ENCODE results near the gene CCDC91.
"Not testable (repeated sequence)": the region's sequence is repeated elsewhere in the genome, so short reads cannot be mapped to it uniquely, and the experiment has no call there.

The CCDC91 gene

DNA sequence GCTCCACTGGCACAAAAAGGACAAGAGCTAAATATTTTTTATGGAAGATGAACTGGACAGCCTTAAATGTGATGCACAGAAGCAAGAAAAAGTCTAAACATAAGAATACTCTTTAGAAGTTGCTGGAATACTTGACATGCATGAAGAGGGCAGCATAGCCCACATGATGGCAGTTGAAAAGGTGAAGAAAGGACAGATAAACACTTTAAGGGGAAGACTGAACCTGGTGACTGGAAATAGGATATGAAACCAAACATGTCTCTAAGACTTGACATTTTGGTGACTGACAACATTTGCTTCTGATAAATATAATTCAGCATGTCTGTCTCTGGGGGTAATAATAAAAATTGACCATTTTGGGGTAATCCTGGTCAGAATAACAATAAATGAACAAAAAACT is 273.1 kb downstream of the CCDC91 start:
- no peak for DNase-seq

DNA sequence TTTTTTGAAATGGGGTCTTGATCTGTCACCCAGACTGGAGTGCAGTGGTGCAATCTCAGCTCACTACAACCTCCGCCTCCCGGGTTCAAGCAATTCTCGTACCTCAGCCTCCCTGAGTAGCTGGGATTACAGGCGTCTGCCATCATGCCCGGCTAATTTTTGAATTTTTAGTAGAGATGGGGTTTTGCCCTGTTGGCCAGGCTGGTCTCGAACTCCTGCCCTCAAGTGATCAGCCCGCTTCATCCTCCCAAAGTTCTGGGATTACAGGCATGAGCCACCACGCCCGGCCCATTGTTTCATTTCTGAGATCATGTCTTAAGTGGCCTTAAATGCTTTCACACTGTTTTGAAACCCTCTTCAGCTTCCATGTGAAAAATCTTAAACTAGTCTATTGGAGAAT is 281.5 kb downstream of the CCDC91 start:
- not testable (repeated sequence) for DNase-seq

DNA sequence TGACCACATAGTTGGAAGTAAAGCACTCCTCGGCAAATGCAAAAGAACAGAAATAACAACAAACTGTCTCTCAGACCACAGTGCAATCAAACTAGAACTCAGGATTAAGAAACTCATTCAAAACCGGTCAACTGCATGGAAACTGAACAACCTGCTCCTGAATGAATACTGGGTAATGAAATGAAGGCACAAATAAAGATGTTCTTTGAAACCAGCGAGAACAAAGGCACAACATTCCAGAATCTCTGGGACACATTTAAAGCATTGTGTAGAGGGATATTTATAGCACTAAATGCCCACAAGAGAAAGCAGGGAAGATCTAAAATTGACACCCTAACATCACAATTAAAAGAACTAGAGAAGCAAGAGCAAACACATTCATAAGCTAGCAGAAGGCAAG is 285.9 kb downstream of the CCDC91 start:
- DNase-seq: not testable (repeated sequence)

DNA sequence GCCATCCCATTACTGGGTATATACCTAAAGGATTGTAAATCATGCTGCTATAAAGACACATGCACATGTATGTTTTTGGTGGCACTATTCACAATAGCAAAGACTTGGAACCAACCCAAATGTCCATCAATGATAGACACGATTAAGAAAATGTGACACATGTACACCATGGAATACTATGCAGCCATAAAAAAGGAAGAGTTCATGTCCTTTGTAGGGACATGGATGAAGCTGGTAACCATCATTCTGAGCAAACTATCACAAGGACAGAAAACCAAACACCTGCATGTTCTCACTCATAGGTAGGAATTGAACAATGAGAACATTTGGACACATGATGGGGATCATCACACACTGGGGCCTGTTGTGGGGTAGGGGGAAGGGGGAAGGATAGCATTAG is 288.8 kb downstream of the CCDC91 start:
- not testable (repeated sequence) for DNase-seq

DNA sequence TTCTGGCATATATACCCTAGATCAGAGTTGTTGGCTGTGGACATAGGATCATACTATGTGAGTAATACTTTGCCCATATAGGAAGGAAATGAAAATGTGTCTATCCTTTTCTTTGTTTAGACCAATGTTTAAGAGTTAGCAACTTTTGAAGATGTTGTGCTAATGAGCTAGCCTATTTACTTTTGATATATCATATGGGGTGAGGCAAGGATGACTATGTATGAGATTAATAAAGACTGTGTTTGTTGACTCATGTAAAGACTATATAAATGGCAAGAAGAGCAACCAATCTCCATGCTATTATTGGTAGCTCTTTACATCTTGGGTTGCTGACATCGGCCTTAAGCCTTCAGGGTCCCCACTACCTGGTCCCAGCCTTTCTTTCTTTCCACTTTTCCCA is 289.4 kb downstream of the CCDC91 start:
- DNase-seq: no peak

DNA sequence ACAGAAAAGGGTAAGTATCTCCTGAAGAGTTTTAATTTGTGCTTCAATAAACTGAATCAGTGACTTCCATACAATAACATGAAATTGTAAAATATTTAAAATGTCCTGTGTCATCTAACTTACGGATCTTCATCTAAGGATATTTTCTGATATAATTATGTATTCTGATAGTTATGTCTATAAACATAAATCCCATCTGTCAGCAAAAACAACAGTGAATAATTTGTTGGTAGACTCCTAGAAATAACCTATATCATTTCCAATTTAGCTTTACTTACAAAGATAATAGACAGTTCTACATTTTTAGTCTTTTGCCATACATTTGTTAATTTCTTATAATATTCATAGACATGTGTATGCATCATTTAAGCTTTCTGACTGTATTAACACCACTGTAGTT is 293.9 kb downstream of the CCDC91 start:
- DNase-seq: no peak

DNA sequence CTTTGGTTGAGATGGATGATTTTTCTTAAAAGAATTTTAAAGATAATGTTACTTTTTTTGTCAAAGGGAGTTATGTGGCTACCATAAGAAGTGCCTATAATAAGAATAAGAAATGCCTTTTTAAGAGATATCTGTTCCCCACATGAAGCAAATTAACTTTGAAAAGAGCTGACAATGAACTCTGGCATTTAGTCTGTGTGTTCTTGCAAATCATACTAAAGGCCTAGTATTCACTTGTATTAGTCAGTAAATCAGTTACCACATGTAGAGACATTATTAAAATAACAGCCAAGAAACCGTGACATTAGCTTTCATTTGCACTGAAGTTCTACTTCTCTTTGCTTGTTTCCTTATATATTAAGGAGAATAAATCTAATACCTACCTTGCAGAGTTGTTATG is 296.3 kb downstream of the CCDC91 start:
- no peak for DNase-seq

DNA sequence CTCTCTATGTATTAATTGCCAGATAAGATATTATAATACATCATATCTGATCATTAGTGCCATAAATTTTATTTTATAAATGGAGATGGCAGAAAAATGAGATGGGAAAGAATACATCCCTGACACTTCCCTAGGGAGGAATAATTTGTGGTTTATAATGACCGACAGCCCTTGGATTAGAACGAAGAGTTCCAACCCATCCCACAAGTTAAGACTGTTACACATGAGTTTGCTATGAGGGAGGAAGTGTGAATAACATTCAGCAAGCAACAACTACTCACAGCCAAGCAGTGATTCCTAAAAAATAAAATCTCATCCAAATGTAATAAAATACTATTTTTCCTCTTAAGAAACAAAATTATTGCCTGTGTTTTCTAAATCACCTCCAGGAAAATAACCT is 299.0 kb downstream of the CCDC91 start:
- DNase-seq: no peak

DNA sequence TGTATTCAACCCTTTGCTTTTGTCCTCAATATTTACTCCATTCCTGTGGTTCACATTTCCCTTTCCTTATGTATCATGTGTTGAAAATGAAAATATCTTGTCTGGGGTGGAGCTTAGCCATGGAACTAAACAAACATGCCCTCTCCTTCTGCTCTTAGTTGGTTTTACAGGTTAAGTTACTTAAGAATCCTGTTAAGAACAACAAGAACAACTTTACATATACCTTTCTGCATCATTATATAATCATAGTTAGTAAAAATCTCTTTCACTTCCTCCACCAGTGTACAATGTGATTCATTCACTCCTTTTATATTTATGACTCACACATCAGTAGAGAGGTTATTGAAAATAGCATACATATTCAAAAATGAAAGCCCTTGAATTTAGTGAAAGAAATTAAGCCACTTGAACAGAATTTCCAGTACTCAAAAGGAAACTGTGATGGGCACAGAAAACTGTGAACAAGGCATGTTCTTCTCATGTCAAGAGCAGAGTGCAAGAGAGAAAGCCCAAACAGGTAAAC is 307.7 kb downstream of the CCDC91 start:
- no peak for DNase-seq

DNA sequence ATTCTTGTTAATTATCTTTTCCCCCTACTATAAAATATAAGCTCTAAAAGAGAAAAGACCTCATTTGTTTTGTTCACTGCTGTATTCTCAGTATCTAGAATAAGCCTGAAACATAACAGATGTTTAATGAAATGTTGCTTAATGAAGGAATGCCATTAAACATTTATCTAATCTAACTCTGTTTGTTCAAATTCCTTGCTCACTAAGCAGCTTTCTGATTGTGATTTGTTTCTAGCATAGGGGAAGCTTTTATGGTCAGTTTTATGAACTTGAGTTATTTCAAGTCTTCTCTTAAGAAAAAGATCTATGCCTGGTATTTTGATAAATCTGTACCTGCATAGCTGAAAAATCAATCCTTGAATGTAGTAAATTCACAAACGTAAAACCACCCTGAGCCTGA is 308.6 kb downstream of the CCDC91 start:
- no peak for DNase-seq

DNA sequence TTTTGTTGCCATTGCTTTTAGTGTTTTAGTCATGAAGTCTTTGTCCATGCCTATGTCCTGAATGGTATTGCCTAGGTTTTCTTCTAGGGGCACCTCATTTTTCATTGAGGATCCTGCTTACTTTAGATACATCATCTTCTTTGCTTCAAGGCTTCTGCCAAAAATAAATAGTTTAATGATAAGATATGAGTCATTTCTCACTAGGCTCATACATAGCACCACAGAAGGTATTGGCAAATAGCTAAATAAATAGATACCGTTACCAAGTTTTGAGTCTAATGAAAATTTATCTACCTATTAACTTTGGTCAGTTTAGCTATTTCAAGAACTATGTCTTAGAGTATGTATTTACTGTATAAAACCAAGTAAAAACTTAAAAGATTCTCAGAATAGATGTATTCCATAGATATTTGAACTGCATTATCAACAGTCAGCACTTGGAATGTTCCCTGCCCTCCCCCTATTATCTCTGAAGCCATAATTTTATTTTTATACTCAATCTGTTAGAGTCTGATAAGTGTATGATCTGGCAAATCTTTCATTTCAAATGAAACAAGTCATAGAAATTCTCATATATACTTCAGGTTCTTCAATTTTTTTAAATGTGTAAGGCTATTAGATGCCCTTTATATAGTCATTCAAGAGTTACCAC is 310.2 kb downstream of the CCDC91 start:
- DNase-seq: no peak

DNA sequence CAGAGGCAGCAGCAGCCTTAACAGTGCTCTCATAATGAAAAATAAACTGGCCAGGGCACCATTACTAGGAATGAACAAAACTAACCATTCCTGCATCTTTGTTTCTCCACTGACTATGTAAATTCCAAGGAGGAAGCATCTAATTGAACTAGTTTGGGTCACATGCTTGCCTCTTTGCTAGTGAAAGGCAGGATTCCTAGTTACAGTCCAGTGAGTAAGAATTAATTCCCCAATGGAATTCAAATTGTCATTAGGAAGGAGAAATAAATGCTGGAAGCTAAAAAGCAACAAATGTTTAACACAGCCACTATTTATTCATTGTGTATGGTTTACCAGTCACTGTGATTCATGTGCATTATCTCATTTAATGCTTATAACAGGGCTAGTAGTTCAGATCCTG is 316.0 kb downstream of the CCDC91 start:
- DNase-seq: no peak

DNA sequence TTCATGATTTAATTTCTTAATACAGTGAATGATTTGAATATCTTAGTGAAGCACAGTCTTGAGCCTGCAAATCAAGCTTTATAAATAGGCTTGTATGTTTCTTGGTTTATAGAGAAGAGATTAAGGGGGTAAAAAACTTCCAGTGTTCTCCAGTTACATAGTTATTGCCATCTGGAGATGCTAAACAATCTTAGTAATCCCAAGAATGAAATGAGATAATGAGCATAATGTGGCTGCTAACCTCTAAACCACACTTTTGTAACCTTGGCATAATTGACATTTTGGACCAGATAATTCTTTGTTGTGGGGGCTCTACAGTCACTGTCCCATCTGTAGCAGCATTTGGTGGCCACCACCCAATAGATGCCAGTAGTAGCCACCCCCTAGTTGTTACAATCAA is 316.8 kb downstream of the CCDC91 start:
- DNase-seq: no peak

DNA sequence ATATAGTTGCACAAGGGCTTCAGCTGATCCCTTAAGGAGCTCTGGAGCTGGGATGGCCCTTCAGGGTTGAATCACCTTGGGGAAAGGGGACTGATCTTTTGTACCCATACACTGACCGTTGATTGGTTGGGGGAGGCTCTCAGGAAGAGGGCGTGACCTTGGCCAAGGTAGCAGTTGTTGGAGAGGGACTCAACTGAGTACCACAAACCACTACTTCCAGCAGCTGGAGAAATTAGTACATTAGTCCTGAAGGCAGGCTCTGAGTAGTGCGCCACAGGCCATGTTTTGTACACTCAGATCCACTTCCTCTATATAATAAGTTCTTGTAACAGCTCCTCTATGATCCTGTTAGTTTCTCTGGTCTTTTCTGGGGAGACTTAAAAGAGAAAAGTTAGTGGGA is 317.6 kb downstream of the CCDC91 start:
- DNase-seq: no peak

DNA sequence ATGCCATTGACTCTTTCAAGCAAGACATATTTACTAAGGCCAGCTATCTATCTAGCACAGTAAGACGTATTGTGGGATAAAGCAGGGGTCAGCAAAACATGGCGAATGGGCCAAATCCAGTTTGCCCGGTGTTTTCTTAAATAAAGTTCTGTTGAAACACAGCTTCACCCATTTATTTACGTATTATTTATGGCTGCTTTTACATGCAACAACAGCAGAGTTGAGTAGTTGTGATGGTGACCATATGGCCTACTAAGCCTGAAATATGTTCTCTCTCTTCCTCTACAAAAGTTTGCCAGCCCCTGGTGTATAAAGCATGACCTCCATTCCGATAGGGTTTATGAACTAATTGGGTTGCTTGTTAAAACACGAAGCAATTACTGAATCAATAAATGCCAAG is 322.1 kb downstream of the CCDC91 start:
- DNase-seq: no peak

DNA sequence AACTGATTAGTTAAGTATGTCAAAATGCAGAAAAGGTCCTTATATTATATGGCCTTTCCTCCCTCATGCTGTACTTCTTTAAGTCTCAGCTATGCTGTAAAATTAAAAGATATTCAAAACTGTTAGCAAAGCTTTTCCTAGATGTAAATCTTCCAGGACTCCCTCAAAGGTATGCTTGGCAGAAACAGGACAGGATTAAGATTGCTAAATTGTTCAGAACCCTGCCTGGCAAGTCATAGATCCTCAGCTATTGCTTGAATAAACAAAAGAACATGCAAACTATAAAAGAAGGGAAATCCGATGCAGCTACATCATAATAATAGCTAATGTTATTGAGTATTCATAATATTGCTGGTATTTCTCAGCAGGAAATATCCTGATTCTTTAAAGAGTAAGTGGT is 322.6 kb downstream of the CCDC91 start:
- no peak for DNase-seq

DNA sequence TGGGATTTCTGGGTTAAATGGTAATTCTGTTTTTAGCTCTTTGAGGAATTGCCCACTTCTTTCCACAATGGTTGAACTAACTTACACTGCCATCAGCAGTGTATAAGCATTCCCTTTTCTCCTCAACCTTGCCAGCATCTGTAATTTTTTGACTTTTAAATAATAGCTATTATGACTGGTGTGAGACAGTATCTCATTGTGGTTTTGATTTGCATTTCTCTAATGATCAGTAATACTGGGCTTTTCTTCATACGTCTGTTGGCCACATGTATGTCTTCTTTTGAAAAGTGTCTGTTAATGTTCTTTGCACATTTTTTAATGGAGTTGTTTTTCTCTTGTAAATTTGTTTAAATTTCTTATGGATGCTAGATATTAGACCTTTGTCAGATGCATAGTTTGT is 323.7 kb downstream of the CCDC91 start:
- no peak for DNase-seq

DNA sequence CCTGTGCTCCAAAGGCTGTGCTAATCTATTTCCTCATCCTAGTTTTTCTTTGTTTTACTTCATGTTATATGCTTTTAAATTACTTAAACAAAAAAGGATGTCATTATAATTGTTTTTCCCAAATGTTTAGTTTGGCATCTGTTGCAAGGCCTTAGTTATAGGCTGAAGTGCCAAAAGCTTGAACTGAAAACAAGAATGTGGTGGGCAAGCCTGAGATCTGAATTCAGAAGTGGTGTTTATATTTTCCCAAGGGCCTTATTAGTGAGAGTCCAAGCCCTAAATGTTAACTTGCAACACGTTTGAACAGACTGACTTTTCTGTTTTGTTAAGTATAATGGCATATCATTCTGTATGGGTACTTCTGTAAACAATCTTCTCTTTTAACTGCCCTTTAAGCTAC is 326.8 kb downstream of the CCDC91 start:
- DNase-seq: no peak

DNA sequence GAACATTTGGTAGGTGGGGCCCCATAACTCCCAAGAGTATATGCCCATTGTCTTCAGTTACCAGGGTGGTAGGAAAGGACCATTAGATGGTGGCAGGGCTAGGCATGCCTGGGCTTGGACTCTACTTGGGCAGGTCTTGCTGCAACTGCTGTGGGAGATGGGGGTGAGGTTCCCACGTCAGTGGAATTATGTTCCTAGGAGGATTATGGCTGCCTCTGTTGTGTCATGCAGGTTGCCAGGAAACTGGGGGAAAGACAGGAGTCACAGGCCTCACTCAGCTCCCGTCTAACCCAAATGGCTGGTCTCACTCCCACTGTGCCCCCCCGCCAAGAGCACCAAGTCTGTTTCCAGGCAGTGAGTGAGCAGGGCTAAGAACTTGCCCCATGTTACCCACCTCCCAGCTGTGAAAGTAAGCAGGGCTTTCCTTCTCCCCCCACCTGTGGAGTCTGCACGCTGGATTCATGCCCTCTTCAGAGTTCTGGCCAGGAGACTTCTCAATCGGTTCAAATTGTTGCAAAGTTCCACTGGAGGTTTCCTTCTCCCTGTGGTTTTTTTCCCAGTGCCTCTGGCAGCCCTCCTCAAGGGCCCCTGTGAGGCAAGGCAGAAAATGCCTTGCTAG is 337.5 kb downstream of the CCDC91 start:
- no peak for DNase-seq

DNA sequence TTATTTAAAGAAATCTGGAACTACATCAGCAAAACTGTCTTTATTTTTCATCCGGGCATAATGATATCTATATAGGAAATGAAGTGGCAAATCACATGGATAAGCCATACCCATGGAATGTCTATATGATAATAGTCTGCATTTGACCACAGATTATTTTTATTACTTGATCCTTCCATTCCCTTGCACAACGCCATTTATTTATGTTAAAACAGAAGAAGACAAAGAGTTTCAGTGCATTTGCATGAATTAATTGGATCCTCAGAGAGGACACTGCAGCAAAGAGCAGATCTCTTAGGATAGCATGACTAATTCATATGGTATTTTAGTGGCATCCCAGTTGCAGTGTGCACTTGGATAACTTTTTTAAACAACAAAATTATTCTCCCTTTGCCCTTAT is 345.0 kb downstream of the CCDC91 start:
- DNase-seq: no peak

DNA sequence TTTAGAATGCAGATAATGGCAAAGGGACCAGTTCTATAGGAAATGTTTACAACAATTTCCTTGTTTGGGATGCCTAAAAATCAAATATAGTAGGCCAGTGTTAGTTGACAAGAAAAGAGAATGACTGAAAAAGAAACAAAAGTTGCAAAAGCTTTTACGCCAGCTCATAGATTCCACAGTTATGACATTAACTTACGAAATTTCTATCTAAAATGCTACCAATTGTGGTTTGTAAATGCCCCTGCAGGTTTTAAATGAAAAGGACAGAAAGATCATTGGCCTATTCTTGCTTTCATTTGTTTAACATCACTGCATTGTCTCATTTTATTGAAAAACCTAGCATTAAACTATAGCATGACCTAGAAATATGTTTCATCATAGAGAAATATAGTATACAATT is 345.8 kb downstream of the CCDC91 start:
- DNase-seq: no peak

DNA sequence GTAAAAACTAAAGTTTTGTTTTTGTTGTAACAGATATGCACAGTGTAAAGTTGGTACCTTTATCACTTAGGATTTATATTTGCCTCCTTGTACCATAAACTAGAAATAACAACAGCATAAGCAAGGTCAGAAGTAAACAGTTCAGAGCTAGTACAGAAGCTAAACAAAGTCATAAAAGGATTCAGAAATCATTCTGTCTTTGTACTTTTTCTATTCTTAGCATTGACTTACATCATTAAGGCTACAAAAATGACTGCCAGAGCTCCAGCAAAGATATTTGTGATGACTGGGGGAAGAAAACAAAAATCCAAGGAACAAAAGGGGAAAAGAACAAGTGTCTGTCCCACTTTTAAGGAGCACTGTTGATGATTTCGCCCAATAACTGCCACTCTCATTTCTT is 347.2 kb downstream of the CCDC91 start:
- DNase-seq: no peak

DNA sequence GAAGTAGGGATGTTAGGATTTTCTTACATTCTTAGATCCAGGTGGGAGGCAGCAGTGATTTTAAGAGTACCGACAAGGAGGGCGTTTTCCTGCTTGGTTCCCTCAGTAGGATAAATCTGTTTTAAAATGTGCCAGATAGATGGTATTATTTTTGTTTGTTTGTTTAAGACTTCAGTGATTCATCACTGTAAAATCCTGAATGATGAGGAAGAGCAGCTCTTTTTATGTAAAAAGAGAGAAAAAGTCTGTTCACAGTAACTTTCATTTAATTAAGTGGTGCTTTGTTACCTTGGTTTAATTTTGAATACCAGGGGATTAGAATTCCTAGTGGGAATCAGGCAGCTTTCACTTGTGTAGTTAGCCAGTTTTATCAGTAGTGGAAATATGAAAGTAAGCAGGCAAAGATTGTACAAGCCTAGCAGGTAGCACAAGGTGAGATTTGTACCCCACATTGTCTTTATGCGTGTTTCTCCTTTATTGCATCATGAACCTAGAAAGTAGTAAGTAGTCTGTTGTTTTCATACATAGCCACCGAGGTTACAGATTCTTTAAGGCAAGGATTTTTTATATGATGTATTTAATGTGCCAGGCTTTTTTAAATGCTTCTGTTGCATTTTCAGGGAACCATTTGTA is 349.6 kb downstream of the CCDC91 start:
- no peak for DNase-seq

DNA sequence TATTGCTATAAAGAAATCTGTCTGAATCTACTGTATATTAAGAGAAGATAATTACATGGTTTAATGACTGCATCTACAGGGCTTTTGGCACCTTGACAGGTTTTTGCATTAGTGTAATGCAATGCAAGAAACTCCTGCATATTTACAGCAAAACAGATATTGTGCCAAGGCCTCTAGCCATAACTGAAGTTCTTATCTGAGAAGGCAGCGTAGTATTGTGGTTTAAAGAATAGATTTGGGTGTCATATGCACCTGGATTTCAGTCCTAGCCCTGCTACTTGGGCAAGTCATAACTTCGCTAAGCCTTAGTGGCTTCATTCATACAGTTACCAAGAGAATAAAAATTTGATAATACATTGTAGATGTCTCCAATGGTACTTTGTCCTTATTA is 350.1 kb downstream of the CCDC91 start:
- DNase-seq: no peak
